ENCODE measurements around the gene CNTRL. TPM values are rescaled to one million over a fixed set of nuclear protein-coding genes. Genes with fewer than 3 reads are reported as not detected.

CNTRL gene
- total RNA-seq, 1 experiment from 2014 or later: 11.6 TPM

GRCh38 chr9:121105531-121105930, 30.8 kb downstream of the CNTRL start:
- Histone ChIP-seq H3K4me1 (ENCODE audit: insufficient read depth, low read length) (no peaks in the 10 kb centered on the region), H3K27ac (ENCODE audit: insufficient read length, low read depth, low read length) (no peak overlapping the region), H3K14ac (ENCODE audit: insufficient read depth, low read length) (no peak overlapping the region), H2AFZ (ENCODE audit: low read length) (no peak overlapping the region), H2AK5ac (ENCODE audit: insufficient read length, low read length) (no peak overlapping the region), H3K79me2 (ENCODE audit: insufficient read depth, low read length) (no peaks in the 10 kb centered on the region), H4K5ac (ENCODE audit: insufficient read length, low read depth, low read length) (no peak overlapping the region), H3K18ac (ENCODE audit: insufficient read length, low read depth, low read length) (no peak overlapping the region), H2BK20ac (ENCODE audit: low read depth, low read length, poor library complexity, severe bottlenecking) (no peak overlapping the region), H3K9ac (ENCODE audit: extremely low read depth, insufficient read length, low read length) (no peak overlapping the region), H3K56ac (ENCODE audit: insufficient read length, low read depth, low read length) (no peak overlapping the region), H3K4ac (ENCODE audit: low read depth, low read length) (no peak overlapping the region), H2BK120ac (ENCODE audit: low read depth, low read length, poor library complexity, severe bottlenecking) (no peak overlapping the region), H4K8ac (replicated peaks; ENCODE audit: insufficient read length, low read depth, low read length) (no peak overlapping the region), H2BK5ac (ENCODE audit: insufficient read length, low read length) (no peak overlapping the region), H4K20me1 (ENCODE audit: control insufficient read depth, insufficient read depth, insufficient read length) (no peaks in the 10 kb centered on the region), H4K91ac (ENCODE audit: insufficient read length, low read depth, low read length) (no peak overlapping the region), H3K27me3 (ENCODE audit: insufficient read depth, low read length) (no peaks in the 10 kb centered on the region), H2BK12ac (ENCODE audit: insufficient read length, low read depth, low read length) (no peak overlapping the region), H3K4me2 (ENCODE audit: insufficient read depth, insufficient read length, low read length) (no peak overlapping the region), H3K79me1 (ENCODE audit: insufficient read depth, low read depth, low read length, poor library complexity, severe bottlenecking) (no peaks in the 10 kb centered on the region), H3K9me3 (ENCODE audit: control insufficient read depth, low read depth, low read length) (no peaks in the 10 kb centered on the region), H3K23ac (ENCODE audit: insufficient read length, low read depth, low read length) (no peak overlapping the region), H3T11ph (ENCODE audit: low read length) (no peak overlapping the region), H2BK15ac (ENCODE audit: low read depth, low read length) (no peak overlapping the region), H3K23me2 (ENCODE audit: insufficient read length, low read depth, low read length, poor library complexity, severe bottlenecking) (no peaks in the 10 kb centered on the region)
- H3K9me3 Mint-ChIP-seq: peaks cover 9 to 18% of the 10 kb centered on the region in 2 experiments
- peaks cover 5% of the 10 kb centered on the region for H3K27me3 Mint-ChIP-seq (ENCODE audit: low read depth)
- H3K4me1 Mint-ChIP-seq: peaks cover 8 to 9% of the 10 kb centered on the region in 2 experiments
- H3K4me3 Mint-ChIP-seq: no peak overlapping the region
- peaks cover 8 to 18% (median 17%) of the 10 kb centered on the region in 3 experiments; a peak in 5 of 7 replicates for H3K36me3 Mint-ChIP-seq (ENCODE audit: insufficient read depth in 1 of 3, low read depth in 3 of 3)
- no CpG with 5 or more reads among the region's 2 CpGs for WGBS (ENCODE audit: extremely low coverage, insufficient read length, low lambda C conversion rate)
- H3K27ac Mint-ChIP-seq: peak overlapping the region in 1 of 3 experiments; percentile 52; a peak in 2 of 7 replicates
- DNase-seq: no peak
- TF ChIP-seq CTCF (conservative IDR thresholded peaks at IDR 0.05): no peak
